HFFc6 (cell line): ENCODE results near the gene NYNRIN. TPM values are rescaled to one million over a fixed set of nuclear protein-coding genes. Genes with fewer than 3 reads are reported as not detected.
A peak's percentile ranks its signal among the peaks of the same experiment; 100 is the strongest.

Experiments used
- DNase-seq: peaks from one replicate; pipeline ENCODE4 v3.0.0-alpha.2; 2018
- H3K27ac Mint-ChIP-seq: 2 replicates; pipeline ENCODE4 v1.8.0; 2020; ENCODE audit warnings: mild to moderate bottlenecking, mixed read lengths
- H3K27me3 Mint-ChIP-seq: 2 replicates; pipeline ENCODE4 v1.8.0; 2021; ENCODE audit warnings: mild to moderate bottlenecking, moderate library complexity, mixed read lengths; ENCODE audit not compliant: insufficient read depth
- H3K36me3 Mint-ChIP-seq: 2 replicates; pipeline ENCODE4 v1.8.0; 2021; ENCODE audit warnings: low read depth, mixed read lengths
- H3K4me1 Mint-ChIP-seq: 2 replicates; pipeline ENCODE4 v1.8.0; 2020; ENCODE audit warnings: low read depth, mixed read lengths
- H3K4me3 Mint-ChIP-seq: 2 replicates; pipeline ENCODE4 v1.8.0; 2020; ENCODE audit warnings: mild to moderate bottlenecking, moderate library complexity, mixed read lengths
- H3K9me3 Mint-ChIP-seq: 2 replicates; pipeline ENCODE4 v1.8.0; 2020; ENCODE audit warnings: mild to moderate bottlenecking, mixed read lengths
- total RNA-seq, 6 experiments: library from RNA; stranded (reverse); fragmentation: NEBNext Ultra II Directional; extraction: Animal tissue kit (Norgen Biotek cat#: 25700); gene quantifications; 2 replicates in 1 of 6; 3 replicates in 5 of 6; pipeline ENCODE4 v1.2.3, GENCODE V29; 2021
- TF ChIP-seq, protein P1 (sequence below): fragments of 200-600 bp; sonication (generic); IDR thresholded peaks from 2 replicates; pipeline ENCODE4 v1.5.0; 2021; ENCODE audit warnings: antibody characterized with exemption, mild to moderate bottlenecking

Gene NYNRIN
- total RNA-seq, 6 experiments from 2014 or later = 3.9 to 6.3 (median 4.1) TPM

DNA sequence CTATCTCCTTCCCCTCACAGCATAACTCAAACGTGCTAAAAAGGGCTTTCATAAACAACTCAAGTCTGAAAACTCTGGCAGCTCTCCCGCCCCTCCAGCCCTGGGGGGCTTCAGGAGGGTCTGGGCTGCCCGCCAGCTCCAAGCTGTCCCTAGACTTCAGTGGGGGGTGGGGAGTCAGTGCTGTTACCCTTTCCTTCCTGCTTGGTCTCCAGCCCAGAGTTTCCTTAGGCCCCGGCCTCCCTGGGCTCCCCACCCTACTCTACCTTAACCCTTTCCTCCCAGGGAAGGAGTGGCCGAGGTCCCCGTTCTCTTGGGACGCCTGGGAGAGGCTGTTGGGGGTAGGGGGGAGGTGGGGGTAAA lies 530 bp upstream of the NYNRIN start:
- DNase-seq = no peak
- Mint-ChIP-seq H3K36me3 (no peaks in the 10 kb centered on the region), H3K27ac (no peak overlapping the region), H3K4me1 (peaks cover 27% of the 10 kb centered on the region), H3K9me3 (no peaks in the 10 kb centered on the region), H3K4me3 (no peak overlapping the region), H3K27me3 (peaks cover 9% of the 10 kb centered on the region)
- TF ChIP-seq, protein P1, sequence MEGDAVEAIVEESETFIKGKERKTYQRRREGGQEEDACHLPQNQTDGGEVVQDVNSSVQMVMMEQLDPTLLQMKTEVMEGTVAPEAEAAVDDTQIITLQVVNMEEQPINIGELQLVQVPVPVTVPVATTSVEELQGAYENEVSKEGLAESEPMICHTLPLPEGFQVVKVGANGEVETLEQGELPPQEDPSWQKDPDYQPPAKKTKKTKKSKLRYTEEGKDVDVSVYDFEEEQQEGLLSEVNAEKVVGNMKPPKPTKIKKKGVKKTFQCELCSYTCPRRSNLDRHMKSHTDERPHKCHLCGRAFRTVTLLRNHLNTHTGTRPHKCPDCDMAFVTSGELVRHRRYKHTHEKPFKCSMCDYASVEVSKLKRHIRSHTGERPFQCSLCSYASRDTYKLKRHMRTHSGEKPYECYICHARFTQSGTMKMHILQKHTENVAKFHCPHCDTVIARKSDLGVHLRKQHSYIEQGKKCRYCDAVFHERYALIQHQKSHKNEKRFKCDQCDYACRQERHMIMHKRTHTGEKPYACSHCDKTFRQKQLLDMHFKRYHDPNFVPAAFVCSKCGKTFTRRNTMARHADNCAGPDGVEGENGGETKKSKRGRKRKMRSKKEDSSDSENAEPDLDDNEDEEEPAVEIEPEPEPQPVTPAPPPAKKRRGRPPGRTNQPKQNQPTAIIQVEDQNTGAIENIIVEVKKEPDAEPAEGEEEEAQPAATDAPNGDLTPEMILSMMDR = no peak

DNA sequence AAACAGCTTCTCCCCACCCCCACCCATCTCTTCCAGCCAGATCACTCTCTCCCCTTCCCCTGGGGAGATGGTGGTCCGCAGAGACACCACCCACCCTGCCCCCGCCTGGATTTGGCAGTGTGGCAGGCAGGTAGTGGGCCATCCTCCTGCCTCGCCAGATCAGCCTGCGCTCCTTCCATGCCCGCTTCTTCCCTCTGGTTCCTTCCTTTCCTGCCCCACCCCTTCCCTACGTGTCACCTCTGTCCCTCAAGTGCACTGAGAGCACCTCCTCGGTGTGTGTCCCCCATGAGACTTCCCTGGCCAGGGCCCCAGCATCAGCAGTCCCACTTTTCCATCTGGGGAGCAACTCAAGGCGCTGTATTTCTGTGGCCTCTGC lies 632 bp downstream of the NYNRIN start:
- no peak overlapping the region for H3K27ac Mint-ChIP-seq
- DNase-seq = no peak
- H3K36me3 Mint-ChIP-seq = no peaks in the 10 kb centered on the region
- H3K4me1 Mint-ChIP-seq = peaks cover 39% of the 10 kb centered on the region
- peak overlapping the region; percentile 79 for H3K4me3 Mint-ChIP-seq
- TF ChIP-seq, protein P1 = no peak
- H3K9me3 Mint-ChIP-seq = no peaks in the 10 kb centered on the region
- H3K27me3 Mint-ChIP-seq = peaks cover 9% of the 10 kb centered on the region

DNA sequence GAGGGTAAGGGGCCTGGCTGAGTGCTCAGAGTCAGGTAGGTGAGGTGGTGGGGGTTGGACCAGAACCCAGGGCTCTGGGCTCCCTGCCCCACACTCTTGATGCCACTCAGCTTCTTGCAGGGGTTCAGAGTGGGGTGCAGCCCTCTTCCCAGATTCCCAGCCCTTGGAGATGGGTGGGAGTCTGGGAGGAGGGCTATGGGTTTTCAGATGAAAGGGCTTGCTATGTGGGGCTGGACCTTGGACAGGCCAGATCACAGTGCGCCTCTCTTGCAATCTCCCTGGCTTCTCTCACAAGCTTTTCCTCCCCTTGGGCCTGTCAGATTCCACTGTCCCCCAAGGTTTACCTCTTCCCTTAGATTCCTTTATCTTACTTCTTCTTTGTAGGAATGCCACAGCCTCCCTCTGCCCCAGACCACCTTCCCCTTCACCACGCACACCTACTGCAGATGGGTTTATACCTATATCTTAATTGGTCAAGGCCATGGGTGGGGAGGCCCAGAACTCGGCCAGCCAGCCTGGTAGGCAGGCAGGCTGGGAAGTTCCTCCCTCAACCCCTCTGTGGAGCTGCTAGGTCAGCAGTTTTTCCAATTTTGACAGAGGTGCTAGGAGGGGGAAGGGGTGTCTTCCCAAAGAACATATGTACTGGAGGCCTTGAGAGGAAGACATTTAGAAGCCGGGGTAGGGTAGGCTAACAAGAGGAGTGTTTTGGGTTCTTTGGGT lies 1.4 kb downstream of the NYNRIN start:
- Mint-ChIP-seq H3K27me3 (peaks cover 9% of the 10 kb centered on the region), H3K4me1 (peaks cover 42% of the 10 kb centered on the region), H3K27ac (no peak overlapping the region), H3K9me3 (no peaks in the 10 kb centered on the region), H3K4me3 (no peak overlapping the region; the same call in 1 of the 2 replicates), H3K36me3 (no peaks in the 10 kb centered on the region)
- TF ChIP-seq, protein P1 = no peak
- DNase-seq = no peak

DNA sequence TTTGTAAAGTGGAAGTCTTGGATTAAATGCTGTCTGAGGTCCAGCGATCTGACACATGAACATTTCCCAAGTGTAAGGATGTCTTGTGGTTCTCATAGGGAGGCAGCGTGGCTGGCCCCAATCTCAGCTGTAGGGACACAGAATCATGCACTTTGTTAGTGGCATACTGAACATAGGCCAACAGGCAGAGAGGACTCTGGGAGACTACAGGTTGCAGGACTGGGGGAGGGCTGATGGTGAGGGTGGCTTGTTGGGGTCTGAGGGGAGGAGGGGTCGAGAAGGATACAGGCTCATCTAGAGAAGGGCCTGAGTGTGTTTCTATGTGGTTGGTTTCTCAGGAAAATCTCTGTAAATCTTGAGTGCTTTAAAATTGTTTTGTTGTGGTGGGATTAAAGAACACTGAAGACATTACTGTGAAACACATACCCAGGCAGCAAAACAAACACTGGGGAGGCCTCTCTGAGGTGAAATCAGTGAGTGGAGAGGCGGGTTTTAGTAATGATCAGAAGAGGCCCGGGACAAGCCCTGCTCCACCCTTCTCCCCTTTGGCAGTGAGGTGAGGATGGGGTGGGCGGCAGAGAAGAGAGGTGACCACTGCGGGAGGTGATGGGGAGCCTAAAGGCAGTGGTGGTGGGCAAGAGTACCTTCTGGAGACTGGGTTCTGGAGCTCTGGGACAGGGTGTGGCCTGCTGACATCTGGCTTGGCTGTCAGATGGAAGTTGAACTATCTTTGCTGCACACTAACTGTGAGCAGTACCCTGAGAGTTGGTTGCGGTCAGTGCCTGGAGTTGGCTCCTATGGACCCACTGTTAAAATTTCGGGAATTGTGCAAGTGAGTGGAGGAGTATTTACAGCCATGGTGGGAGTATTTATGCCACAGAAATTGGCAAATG lies 3.3 kb downstream of the NYNRIN start:
- H3K27me3 Mint-ChIP-seq = peaks cover 10% of the 10 kb centered on the region
- no peak for DNase-seq
- H3K4me1 Mint-ChIP-seq = peaks cover 27% of the 10 kb centered on the region
- TF ChIP-seq, protein P1 = no peak
- no peaks in the 10 kb centered on the region for H3K36me3 Mint-ChIP-seq
- no peak overlapping the region for H3K27ac Mint-ChIP-seq
- no peak overlapping the region for H3K4me3 Mint-ChIP-seq
- no peaks in the 10 kb centered on the region for H3K9me3 Mint-ChIP-seq

- TF ChIP-seq, protein P1 = no peak
- Mint-ChIP-seq H3K4me3 (peak overlapping the region; percentile 2; the same call in 1 of the 2 replicates), H3K27ac (peak overlapping the region; percentile 9; the same call in 1 of the 2 replicates)
Observed at GRCh38 chr14:24403294-24403998, 4.6 kb downstream of the NYNRIN start.

More at GRCh38 chr14:24403294-24403998, 4.6 kb downstream of the NYNRIN start:
- Mint-ChIP-seq H3K27me3 (peaks cover 10% of the 10 kb centered on the region), H3K36me3 (no peaks in the 10 kb centered on the region), H3K4me1 (peaks cover 27% of the 10 kb centered on the region), H3K9me3 (no peaks in the 10 kb centered on the region)
- peak; percentile 48 for DNase-seq
